ENCODE measurements around the gene ARMCX4.
"Not testable (repeated sequence)": the region's sequence is repeated elsewhere in the genome, so short reads cannot be mapped to it uniquely, and the experiment has no call there.

Gene ARMCX4

GRCh38 chrX:101485212-101485949, at the start of gene ARMCX4:
TSS of gene ARMCX4 (plus strand) at chrX:101485456. CDS start at chrX:101488590, 3,134 bp downstream.
- peak; percentile 70 for DNase-seq (ENCODE audit: low spot score)

GRCh38 chrX:101442085-101442484, 43.2 kb upstream of the ARMCX4 start:
- DNase-seq (ENCODE audit: low spot score), result no peak

- no peak for DNase-seq (ENCODE audit: low spot score)
These were observed 36.0 kb upstream of the ARMCX4 start for GRCh38 chrX:101449279-101449678.

GRCh38 chrX:101450085-101450484, 35.2 kb upstream of the ARMCX4 start:
- DNase-seq (ENCODE audit: low spot score), result no peak

- DNase-seq (ENCODE audit: low spot score), result no peak
These were observed 34.3 kb upstream of the ARMCX4 start for GRCh38 chrX:101450961-101451360.

GRCh38 chrX:101452056-101452455, 33.2 kb upstream of the ARMCX4 start:
- DNase-seq (ENCODE audit: low spot score), result no peak

- DNase-seq (ENCODE audit: low spot score), result no peak
These were observed 24.6 kb upstream of the ARMCX4 start for GRCh38 chrX:101460669-101461068.

- DNase-seq (ENCODE audit: low spot score), result peak; percentile 15
These were observed 22.4 kb upstream of the ARMCX4 start for GRCh38 chrX:101462892-101463291.

GRCh38 chrX:101478366-101478765, 6.9 kb upstream of the ARMCX4 start:
- no peak for DNase-seq (ENCODE audit: low spot score)

- DNase-seq (ENCODE audit: low spot score), result no peak
These were observed 3.0 kb upstream of the ARMCX4 start for GRCh38 chrX:101482296-101482695.

GRCh38 chrX:101483705-101484104, 1.6 kb upstream of the ARMCX4 start:
- DNase-seq (ENCODE audit: low spot score), result peak; percentile 62

GRCh38 chrX:101484135-101484534, 1.1 kb upstream of the ARMCX4 start:
- DNase-seq (ENCODE audit: low spot score), result no peak

- DNase-seq (ENCODE audit: low spot score), result no peak
These were observed 3.5 kb downstream of the ARMCX4 start for GRCh38 chrX:101488796-101489195.

- no peak for DNase-seq (ENCODE audit: low spot score)
These were observed 6.7 kb downstream of the ARMCX4 start for GRCh38 chrX:101491943-101492342.

GRCh38 chrX:101493225-101493624, 8.0 kb downstream of the ARMCX4 start:
- DNase-seq (ENCODE audit: low spot score), result no peak

- DNase-seq (ENCODE audit: low spot score), result not testable (repeated sequence)
These were observed 17.7 kb downstream of the ARMCX4 start for GRCh38 chrX:101502929-101503328.

- DNase-seq (ENCODE audit: low spot score), result no peak
These were observed 22.1 kb downstream of the ARMCX4 start for GRCh38 chrX:101507372-101507771.

- DNase-seq (ENCODE audit: low spot score), result no peak
These were observed 22.7 kb downstream of the ARMCX4 start for GRCh38 chrX:101507986-101508385.

GRCh38 chrX:101530944-101531343, 45.7 kb downstream of the ARMCX4 start:
- DNase-seq (ENCODE audit: low spot score), result no peak
